Endothelial cell of umbilical vein (primary cell): Measurements from ENCODE around the gene SNED1. TPM values are rescaled to one million over a fixed set of nuclear protein-coding genes. Genes with fewer than 3 reads are reported as not detected.

Source experiments
- Bru-seq: library from RNA; stranded (reverse); fragments of 400-500 nt; gene quantifications from one replicate; lab custom pipeline; 2021; lab: Mats Ljungman, UMichigan
- BruChase-seq, 2 experiments: library from RNA; stranded (reverse); fragments of 400-500 nt; gene quantifications; one replicate each; lab custom pipeline; 2021; lab: Mats Ljungman, UMichigan
- BruUV-seq: library from RNA; stranded (reverse); fragments of 400-500 nt; replicated peaks from 2 replicates; lab custom pipeline; 2021; lab: Mats Ljungman, UMichigan
- CTCF ChIA-PET: fragments of 300-600, 350-600 bp; sonication (Branson Sonifier 250); formaldehyde crosslinking; loops from one replicate; lab custom pipeline; 2021; ENCODE audit warnings: antibody characterized with exemption, inconsistent platforms; lab: Charles Lee
- POLR2A ChIA-PET: fragments of 300-600, 350-600 bp; sonication (Branson Sonifier 250); formaldehyde crosslinking; loops from one replicate; lab custom pipeline; 2021; ENCODE audit warnings: antibody characterized with exemption, inconsistent platforms; lab: Charles Lee
- DNase-seq: peaks from one replicate; pipeline ENCODE4 v3.0.0-alpha.2; 2011; ENCODE audit warnings: low read depth, low spot score
- FAIRE-seq: peaks from 2 replicates; lab custom pipeline; 2011; peaks lifted over from hg19 to GRCh38; lab: Jason Lieb, UNC
- H2AFZ ChIP-seq: 2 replicates; pipeline ENCODE4 v1.6.0; 2012; ENCODE audit warnings: low read depth, low read length, control low read depth, inconsistent platforms
- H3K27ac ChIP-seq: 2 replicates; pipeline ENCODE4 v1.5.1; 2011; ENCODE audit warnings: low read depth, mild to moderate bottlenecking, control low read depth, low read length, moderate library complexity; ENCODE audit not compliant: insufficient read depth
- H3K27me3 ChIP-seq, 2 experiments: 2 replicates each; pipeline versions ENCODE4 v1.6.0 to v1.6.1; 2011; ENCODE audit warnings: low read length in 2 of 2, mixed read lengths in 1 of 2; ENCODE audit not compliant: control insufficient read depth in 2 of 2, insufficient read depth in 2 of 2
- H3K36me3 ChIP-seq, 2 experiments: 2 replicates in 1 of 2; 3 replicates in 1 of 2; pipeline ENCODE4 v1.5.1; 2011; ENCODE audit warnings: low read length in 2 of 2, mild to moderate bottlenecking in 1 of 2, moderate library complexity in 1 of 2; ENCODE audit not compliant: control insufficient read depth in 2 of 2, insufficient read depth in 2 of 2; ENCODE audit errors: extremely low read depth in 1 of 2
- H3K4me1 ChIP-seq: 3 replicates; pipeline ENCODE4 v1.5.1; 2011; ENCODE audit warnings: mild to moderate bottlenecking, low read length; ENCODE audit not compliant: control insufficient read depth, insufficient read depth; ENCODE audit errors: extremely low read depth
- H3K4me2 ChIP-seq: 2 replicates; pipeline ENCODE4 v1.6.1; 2011; ENCODE audit warnings: low read length, control low read depth, mixed read lengths; ENCODE audit not compliant: insufficient read depth
- H3K4me3 ChIP-seq, 3 experiments: fragments of 200-600 bp in 1 of 3; sonication (generic), shearing (Covaris generic) in 1 of 3; replicated peaks in 1 of 3; 2 replicates each; pipeline ENCODE4 v1.5.1; 2011 to 2016; ENCODE audit warnings: control low read depth in 3 of 3, low read length in 3 of 3, mild to moderate bottlenecking in 2 of 3, inconsistent platforms in 1 of 3, low read depth in 1 of 3, moderate library complexity in 1 of 3; ENCODE audit not compliant: insufficient read depth in 1 of 3
- H3K79me2 ChIP-seq: 2 replicates; pipeline ENCODE4 v1.6.0; 2012; ENCODE audit warnings: low read length, inconsistent platforms; ENCODE audit not compliant: control insufficient read depth, insufficient read depth
- H3K9ac ChIP-seq: replicated peaks from 2 replicates; pipeline ENCODE3; 2011; ENCODE audit warnings: low read length, control low read depth; ENCODE audit not compliant: insufficient read depth; ENCODE audit errors: extremely low read depth
- H3K9me1 ChIP-seq: replicated peaks from 3 replicates; pipeline ENCODE4 v1.6.0; 2011; ENCODE audit warnings: mild to moderate bottlenecking, low read length; ENCODE audit not compliant: control insufficient read depth, insufficient read depth; ENCODE audit errors: extremely low read depth
- H3K9me3 ChIP-seq: replicated peaks from 2 replicates; pipeline ENCODE4 v1.5.1; 2012; ENCODE audit warnings: low read length, inconsistent platforms; ENCODE audit not compliant: control insufficient read depth, insufficient read depth
- H4K20me1 ChIP-seq: replicated peaks from 2 replicates; pipeline ENCODE3; 2011; ENCODE audit warnings: mild to moderate bottlenecking, low read length; ENCODE audit not compliant: control insufficient read depth, insufficient read depth; ENCODE audit errors: extremely low read depth
- POLR2A ChIP-seq: IDR thresholded peaks from 2 replicates; pipeline ENCODE4 v1.6.1; 2012; ENCODE audit warnings: low read depth, mild to moderate bottlenecking, control low read depth, low read length
- POLR2AphosphoS5 ChIP-seq: IDR thresholded peaks from 2 replicates; pipeline ENCODE4 v1.6.1; 2012; ENCODE audit warnings: low read depth, mild to moderate bottlenecking, control low read depth, low read length, moderate library complexity; ENCODE audit not compliant: insufficient read depth
- dilution Hi-C: fragments of 300-500 bp; cut with MboI; formaldehyde crosslinking; loops from one replicate; pipeline ENCODE4 v1.15.0; 2019; ENCODE audit warnings: low sequenced_read_pairs; ENCODE audit not compliant: extremely low pct_ligation_motif_present
- intact Hi-C: fragments of 100-400 bp; cut with micrococcal nuclease; formaldehyde crosslinking; loops from one replicate; pipeline ENCODE4 v1.10.0; 2022
- long read RNA-seq: library from polyadenylated mRNA; stranded (forward); transcript quantifications from one replicate; pipeline ENCODE4 v2.0.0, GENCODE V29; 2021
- polyA minus RNA-seq, 3 experiments: library from RNA; depleted of rRNA, polyadenylated mRNA; stranded (reverse); fragments of >200 nt; gene quantifications; 1 replicate in 1 of 3; 2 replicates in 2 of 3; pipeline ENCODE4 v1.2.3, GENCODE V29; 2011
- polyA plus RNA-seq, 4 experiments: library from polyadenylated mRNA; depleted of rRNA in 3 of 4; stranded (reverse) in 3 of 4; unstranded in 1 of 4; fragments of >200 nt; gene quantifications; 2 replicates each; pipeline versions ENCODE4 v1.2.1 to v1.2.3, GENCODE V29; 2011 to 2012; ENCODE audit warnings: missing spikeins in 1 of 4
- total RNA-seq: library from RNA; stranded (reverse); gene quantifications from 2 replicates; pipeline ENCODE4 v1.2.3, GENCODE V29; 2021

The SNED1 gene
- 17.2 and 22.1 TPM in 2 replicates for total RNA-seq
- polyA plus RNA-seq: 12.4 and 14.1 TPM in 2 replicates
- polyA plus RNA-seq (2011; cell fraction: cytosol; rRNA removed): 6.9 and 7.2 TPM in 2 replicates
- polyA plus RNA-seq (2011; cell fraction: nucleus; rRNA removed): 18.9 and 23.5 TPM in 2 replicates
- 10.1 and 19.7 TPM in 2 replicates for polyA plus RNA-seq (2012)
- 14.8 and 26.7 TPM in 2 replicates for polyA minus RNA-seq
- polyA minus RNA-seq (2011; cell fraction: cytosol; rRNA and poly(A)+ RNA removed): 1.8 TPM
- 21.3 and 35.4 TPM in 2 replicates for polyA minus RNA-seq (2011; cell fraction: nucleus; rRNA and poly(A)+ RNA removed)
- percentile 56 among the genes with signal in this experiment for Bru-seq, nascent RNA
- percentile 65 among the genes with signal in this experiment for BruChase-seq, experiment 1, labeled RNA remaining after a 6-hour chase
- percentile 67 among the genes with signal in this experiment for BruChase-seq, experiment 2, labeled RNA remaining after a 2-hour chase
- long read RNA-seq, full-length matches to known transcripts: 1 of 38 reads
- long read RNA-seq, partial matches to known transcripts: 18 of 38 reads
- long read RNA-seq, other reads (novel, unspliced or antisense): 19 of 38 reads

DNA sequence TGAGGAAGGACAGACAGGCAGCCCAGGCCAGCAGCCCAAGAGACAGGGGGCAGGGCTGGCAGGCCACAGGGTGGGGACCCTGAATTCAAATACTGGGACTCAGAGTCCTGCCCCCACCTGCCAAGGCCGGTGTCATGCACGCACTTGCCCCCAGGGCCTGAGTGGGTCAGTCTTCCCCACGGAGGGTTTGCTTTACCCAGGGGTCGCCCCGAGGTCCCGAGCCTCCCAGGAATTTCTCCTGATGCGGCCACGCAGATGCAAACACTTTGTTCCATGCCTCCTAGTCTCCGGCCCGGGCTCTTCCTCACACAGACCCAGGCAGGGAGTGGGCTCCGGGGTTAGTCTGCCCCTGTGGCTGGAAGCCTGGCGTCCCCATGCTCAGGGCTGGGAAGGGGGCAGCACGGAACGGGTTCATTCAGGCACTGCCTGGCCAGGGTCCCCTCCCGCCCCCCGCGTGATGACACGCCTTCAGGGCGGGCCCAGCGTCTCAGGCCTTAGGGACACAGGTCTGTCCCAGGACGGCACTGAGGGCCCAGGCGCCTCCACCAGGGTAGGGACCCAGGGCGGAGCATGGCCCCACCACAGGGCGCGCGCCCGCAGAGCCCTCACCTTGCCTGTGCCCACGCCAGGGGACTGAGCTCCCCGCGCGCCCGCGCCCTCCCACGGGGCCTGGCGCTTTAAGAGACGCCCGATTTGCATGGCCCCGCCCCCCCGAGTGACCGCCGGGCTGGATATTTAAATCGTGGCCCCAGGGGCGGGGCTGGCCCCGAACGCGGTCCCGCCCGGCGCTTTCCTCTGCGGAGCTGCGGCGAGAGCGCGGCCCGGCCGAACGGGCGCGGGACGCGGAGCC is at the start of gene SNED1:
SNED1 (plus strand) TSS at position 763 of the 850 bp plus-strand sequence. CDS start 220 bp downstream, outside the sequence.
- Histone ChIP-seq H3K9ac (peak within 1 kb of the TSS; percentile 78), H3K79me2 (peaks cover 4% of the 10 kb centered on the region), H3K27me3 (no peaks in the 10 kb centered on the region), H3K36me3 (no peaks in the 10 kb centered on the region), H3K4me2 (peak within 1 kb of the TSS; percentile 57), H2AFZ (peak within 1 kb of the TSS; percentile 90), H4K20me1 (no peaks in the 10 kb centered on the region), H3K9me3 (no peaks in the 10 kb centered on the region), H3K4me3 (peak within 1 kb of the TSS; percentile 42 to 46 (median 42)), H3K9me1 (no peaks in the 10 kb centered on the region), H3K4me1 (peaks cover 12% of the 10 kb centered on the region), H3K27ac (peak within 1 kb of the TSS; percentile 80)
- intact Hi-C loops (loop anchor here (1.0 to 10.0 kb wide), 4 partner anchors 12 to 639 kb away; partner anchors contain the start of genes ATG4B, DUSP28, RNPEPL1 and THAP4), dilution Hi-C loops (no loop called here)
- ChIA-PET POLR2A (interaction anchor here (1.0 kb wide), 1 partner anchor 12 kb away, joined by 8 read pairs; no protein-coding TSS in a partner anchor), CTCF (interaction anchor here (0.8 to 1.6 kb wide), 4 partner anchors 9 to 147 kb away, joined by 4 to 12 read pairs (median 4); no protein-coding TSS in a partner anchor)
- FAIRE-seq (peak; percentile 86), DNase-seq (peak; percentile 93)
- no TSS peak for BruUV-seq
- TF ChIP-seq POLR2AphosphoS5: no peak
- TF ChIP-seq POLR2A: peak; percentile 68
